HepG2 (cell line): ENCODE measurements around the gene NFS1. TPM values are rescaled to one million over a fixed set of nuclear protein-coding genes. Genes with fewer than 3 reads are reported as not detected.

ENCODE experiments used
- ARNTL ChIP-seq: sonication (generic); formaldehyde crosslinking; IDR thresholded peaks from 2 replicates; pipeline ENCODE4 v1.4.0; 2020; ENCODE audit warnings: mild to moderate bottlenecking, missing genetic modification reagents
- FOXK2 ChIP-seq: fragments of 450-650 bp; IDR thresholded peaks from 2 replicates; pipeline ENCODE4 v1.6.1; 2016
- FOXM1 ChIP-seq: sonication (generic); formaldehyde crosslinking; IDR thresholded peaks from 2 replicates; pipeline ENCODE4 v1.5.0; 2020; ENCODE audit warnings: missing genetic modification reagents
- MATR3 ChIP-seq: sonication (generic); formaldehyde crosslinking; IDR thresholded peaks from 2 replicates; pipeline ENCODE4 v1.4.0; 2020; ENCODE audit warnings: missing genetic modification reagents
- MYC ChIP-seq: sonication (generic); formaldehyde crosslinking; IDR thresholded peaks from 2 replicates; pipeline ENCODE4 v1.9.0; 2021; ENCODE audit warnings: missing genetic modification reagents, borderline replicate concordance
- NR2F2 ChIP-seq: IDR thresholded peaks from 2 replicates; pipeline ENCODE4 v1.6.1; 2012; ENCODE audit warnings: low read depth, inconsistent platforms, borderline replicate concordance
- PAX8 ChIP-seq: sonication (generic); formaldehyde crosslinking; IDR thresholded peaks from 2 replicates; pipeline ENCODE4 v1.8.0; 2022; ENCODE audit warnings: mild to moderate bottlenecking, missing genetic modification reagents, borderline replicate concordance
- PLSCR1 ChIP-seq: sonication (generic); formaldehyde crosslinking; IDR thresholded peaks from 2 replicates; pipeline ENCODE4 v1.5.0; 2020; ENCODE audit warnings: missing genetic modification reagents, mild to moderate bottlenecking, borderline replicate concordance
- SAFB2 ChIP-seq: sonication (generic); formaldehyde crosslinking; IDR thresholded peaks from 2 replicates; pipeline ENCODE4 v1.5.1; 2020; ENCODE audit warnings: missing genetic modification reagents, low read depth, mild to moderate bottlenecking, borderline replicate concordance
- SMAD1 ChIP-seq: sonication (generic); formaldehyde crosslinking; IDR thresholded peaks from 2 replicates; pipeline ENCODE4 v1.4.0; 2020; ENCODE audit warnings: missing genetic modification reagents, low read depth, mild to moderate bottlenecking, borderline replicate concordance
- SOX5 ChIP-seq: IDR thresholded peaks from 2 replicates; pipeline ENCODE4 v1.6.1; 2016; ENCODE audit warnings: borderline replicate concordance
- TARDBP ChIP-seq: sonication (generic); formaldehyde crosslinking; IDR thresholded peaks from 2 replicates; pipeline ENCODE4 v1.8.0; 2022; ENCODE audit warnings: mild to moderate bottlenecking, missing genetic modification reagents
- TEF ChIP-seq: sonication (generic); formaldehyde crosslinking; IDR thresholded peaks from 2 replicates; pipeline ENCODE4 v1.5.0; 2020; ENCODE audit warnings: missing genetic modification reagents
- ZBTB7A ChIP-seq: sonication (generic); formaldehyde crosslinking; IDR thresholded peaks from 2 replicates; pipeline ENCODE4 v1.8.0; 2022; ENCODE audit warnings: mild to moderate bottlenecking, missing genetic modification reagents
- ZNF136 ChIP-seq: sonication (generic); formaldehyde crosslinking; IDR thresholded peaks from 2 replicates; pipeline ENCODE4 v1.8.1; 2022; ENCODE audit warnings: low read depth, mild to moderate bottlenecking, moderate library complexity, missing genetic modification reagents
- ZNF30 ChIP-seq: sonication (generic); formaldehyde crosslinking; IDR thresholded peaks from 2 replicates; pipeline ENCODE4 v1.5.0; 2020; ENCODE audit warnings: mild to moderate bottlenecking, missing genetic modification reagents
- ZNF430 ChIP-seq: sonication (generic); formaldehyde crosslinking; IDR thresholded peaks from 2 replicates; pipeline ENCODE4 v1.9.0; 2021; ENCODE audit warnings: mild to moderate bottlenecking, missing genetic modification reagents
- ZNF75D ChIP-seq: sonication (generic); formaldehyde crosslinking; IDR thresholded peaks from 2 replicates; pipeline ENCODE4 v1.8.1; 2023; ENCODE audit warnings: missing genetic modification reagents, mild to moderate bottlenecking, borderline replicate concordance
- polyA plus RNA-seq, 8 experiments: library from polyadenylated mRNA; depleted of rRNA in 3 of 8; stranded (reverse) in 7 of 8; unstranded in 1 of 8; fragments of >200 nt; fragmentation: Illumina TruSeq in 4 of 8; extraction: Trizol in 4 of 8; gene quantifications; 2 replicates each; pipeline versions ENCODE4 v1.2.1 to v1.2.3, GENCODE V29; 2011 to 2016; ENCODE audit warnings: low read depth in 4 of 8, missing spikeins in 1 of 8, mixed read lengths in 1 of 8; ENCODE audit not compliant: insufficient read depth in 1 of 8
- total RNA-seq, 5 experiments: library from RNA; depleted of rRNA; stranded (reverse); fragments of >200 nt; fragmentation: Illumina TruSeq; extraction: Trizol; gene quantifications; 2 replicates each; pipeline ENCODE4 v1.2.3, GENCODE V29; 2016; ENCODE audit warnings: low read depth in 1 of 5
- TF ChIP-seq, protein P1 (sequence below): sonication (generic); formaldehyde crosslinking; IDR thresholded peaks from 2 replicates; pipeline ENCODE4 v1.5.1; 2020; ENCODE audit warnings: mild to moderate bottlenecking, moderate library complexity, missing genetic modification reagents
- TF ChIP-seq, protein P2 (sequence below), 2 experiments: sonication (generic) in 1 of 2; formaldehyde crosslinking in 1 of 2; IDR thresholded peaks; 2 replicates each; pipeline versions ENCODE4 v1.4.0 to v1.6.1; 2016 to 2020; ENCODE audit warnings: borderline replicate concordance in 1 of 2, low read depth in 1 of 2, mild to moderate bottlenecking in 1 of 2, missing genetic modification reagents in 1 of 2
- TF ChIP-seq, protein P3 (sequence below): sonication (generic); formaldehyde crosslinking; IDR thresholded peaks from 2 replicates; pipeline ENCODE4 v1.4.0; 2020; ENCODE audit warnings: mild to moderate bottlenecking, missing genetic modification reagents

Gene NFS1
- total and polyA plus RNA-seq, 2 of the 13 experiments (the other 11 are each of a cell fraction or from before 2014, with no cell fraction given): 65.9 to 88.1 TPM

DNA sequence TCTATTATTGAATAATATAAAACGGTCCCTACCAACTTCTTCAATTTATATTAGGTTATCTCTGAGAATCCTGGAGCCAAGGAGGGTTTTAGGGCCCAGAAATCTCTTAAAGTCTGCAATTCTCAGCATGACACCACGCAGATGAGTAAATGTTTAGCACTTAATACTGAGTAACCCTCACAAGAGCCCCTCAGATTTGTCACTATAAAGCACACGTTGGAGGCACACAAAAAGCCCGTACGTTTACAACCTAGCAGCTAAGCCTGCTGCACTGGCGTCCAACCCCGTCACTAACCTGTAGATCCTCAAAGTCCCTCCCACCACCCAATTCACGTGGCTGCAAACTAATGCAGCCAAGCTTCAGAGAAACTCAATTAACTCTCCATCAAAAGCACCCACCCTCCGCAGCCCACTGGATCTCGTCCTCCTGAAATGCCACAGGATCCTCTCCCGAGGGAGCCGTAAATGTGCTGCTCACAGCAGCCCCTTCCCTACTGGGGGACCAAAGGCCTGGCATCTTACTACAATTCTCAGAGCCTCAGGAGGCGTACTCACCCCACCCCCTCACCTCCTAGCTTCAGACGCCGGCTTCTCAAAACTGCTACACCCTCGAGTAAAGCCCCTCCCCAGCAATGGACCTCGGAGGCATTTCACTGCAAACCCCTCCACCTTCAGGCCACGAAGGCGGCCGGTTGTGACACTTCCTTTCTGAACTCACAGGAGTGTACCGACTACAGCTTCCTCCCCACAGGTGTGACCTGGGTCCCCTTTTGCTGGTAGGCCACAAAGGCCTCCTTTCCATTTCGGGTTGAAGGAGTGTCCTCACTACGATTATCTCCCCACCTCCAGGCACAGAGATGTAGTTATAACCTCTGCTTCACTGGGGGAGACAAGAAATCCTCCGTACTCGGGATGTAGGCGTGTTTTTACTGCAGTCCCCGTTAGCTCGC lies 35.4 kb downstream of the NFS1 start (continued):
- TF ChIP-seq SMAD1 (no peak), FOXM1 (no peak), TARDBP (no peak), ZNF75D (CRISPR knock-in tag) (no peak; the same call in 1 of the 2 replicates), ZNF30 (CRISPR knock-in tag) (no peak; the same call in 1 of the 2 replicates), TEF (CRISPR knock-in tag) (no peak), SOX5 (CRISPR knock-in tag) (no peak), FOXK2 (no peak), MATR3 (CRISPR knock-in tag) (no peak), MYC (CRISPR knock-in tag) (no peak), ZBTB7A (CRISPR knock-in tag) (no peak), ZNF136 (CRISPR knock-in tag) (no peak), ZNF430 (CRISPR knock-in tag) (no peak), ARNTL (no peak), NR2F2 (no peak), PAX8 (no peak), PLSCR1 (CRISPR knock-in tag) (no peak), SAFB2 (CRISPR knock-in tag) (no peak)
- TF ChIP-seq, protein P1, sequence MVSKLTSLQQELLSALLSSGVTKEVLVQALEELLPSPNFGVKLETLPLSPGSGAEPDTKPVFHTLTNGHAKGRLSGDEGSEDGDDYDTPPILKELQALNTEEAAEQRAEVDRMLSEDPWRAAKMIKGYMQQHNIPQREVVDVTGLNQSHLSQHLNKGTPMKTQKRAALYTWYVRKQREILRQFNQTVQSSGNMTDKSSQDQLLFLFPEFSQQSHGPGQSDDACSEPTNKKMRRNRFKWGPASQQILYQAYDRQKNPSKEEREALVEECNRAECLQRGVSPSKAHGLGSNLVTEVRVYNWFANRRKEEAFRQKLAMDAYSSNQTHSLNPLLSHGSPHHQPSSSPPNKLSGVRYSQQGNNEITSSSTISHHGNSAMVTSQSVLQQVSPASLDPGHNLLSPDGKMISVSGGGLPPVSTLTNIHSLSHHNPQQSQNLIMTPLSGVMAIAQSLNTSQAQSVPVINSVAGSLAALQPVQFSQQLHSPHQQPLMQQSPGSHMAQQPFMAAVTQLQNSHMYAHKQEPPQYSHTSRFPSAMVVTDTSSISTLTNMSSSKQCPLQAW: no peak
- TF ChIP-seq, protein P2, sequence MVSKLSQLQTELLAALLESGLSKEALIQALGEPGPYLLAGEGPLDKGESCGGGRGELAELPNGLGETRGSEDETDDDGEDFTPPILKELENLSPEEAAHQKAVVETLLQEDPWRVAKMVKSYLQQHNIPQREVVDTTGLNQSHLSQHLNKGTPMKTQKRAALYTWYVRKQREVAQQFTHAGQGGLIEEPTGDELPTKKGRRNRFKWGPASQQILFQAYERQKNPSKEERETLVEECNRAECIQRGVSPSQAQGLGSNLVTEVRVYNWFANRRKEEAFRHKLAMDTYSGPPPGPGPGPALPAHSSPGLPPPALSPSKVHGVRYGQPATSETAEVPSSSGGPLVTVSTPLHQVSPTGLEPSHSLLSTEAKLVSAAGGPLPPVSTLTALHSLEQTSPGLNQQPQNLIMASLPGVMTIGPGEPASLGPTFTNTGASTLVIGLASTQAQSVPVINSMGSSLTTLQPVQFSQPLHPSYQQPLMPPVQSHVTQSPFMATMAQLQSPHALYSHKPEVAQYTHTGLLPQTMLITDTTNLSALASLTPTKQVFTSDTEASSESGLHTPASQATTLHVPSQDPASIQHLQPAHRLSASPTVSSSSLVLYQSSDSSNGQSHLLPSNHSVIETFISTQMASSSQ (IDR thresholded peaks at IDR 0.05; ENCODE audit: low read depth): no peak
- TF ChIP-seq, protein P2 (CRISPR knock-in tag; IDR thresholded peaks at IDR 0.05; ENCODE audit: borderline replicate concordance): no peak; the same call in 1 of the 2 replicates
- TF ChIP-seq, protein P3, sequence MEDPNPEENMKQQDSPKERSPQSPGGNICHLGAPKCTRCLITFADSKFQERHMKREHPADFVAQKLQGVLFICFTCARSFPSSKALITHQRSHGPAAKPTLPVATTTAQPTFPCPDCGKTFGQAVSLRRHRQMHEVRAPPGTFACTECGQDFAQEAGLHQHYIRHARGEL (CRISPR knock-in tag): no peak
